Common myeloid progenitor, CD34-positive (primary cell): ENCODE results near the gene AUTS2.
"Not testable (repeated sequence)": the region's sequence is repeated elsewhere in the genome, so short reads cannot be mapped to it uniquely, and the experiment has no call there.

Source experiments
- CTCF ChIA-PET: fragments of 350-600 bp; sonication (Branson Sonifier 250); formaldehyde crosslinking; loops from one replicate; lab custom pipeline; 2021; ENCODE audit warnings: antibody characterized with exemption; lab: Charles Lee
- POLR2A ChIA-PET: fragments of 350-600 bp; sonication (Branson Sonifier 250); formaldehyde crosslinking; loops from one replicate; lab custom pipeline; 2021; ENCODE audit warnings: antibody characterized with exemption; lab: Charles Lee
- DNase-seq, 3 donors: peaks; one replicate each; pipeline versions ENCODE4 v3.0.0 to v3.0.0-alpha.2; 2013
- H3K27ac ChIP-seq, 2 experiments: 1 replicate in 1 of 2; 2 replicates in 1 of 2; pipeline ENCODE4 v1.7.0; 2013; ENCODE audit warnings: inconsistent platforms in 2 of 2, low read length in 2 of 2, mild to moderate bottlenecking in 2 of 2, low read depth in 1 of 2, moderate library complexity in 1 of 2; ENCODE audit not compliant: severe bottlenecking in 2 of 2, insufficient read depth in 1 of 2, poor library complexity in 1 of 2
- H3K27me3 ChIP-seq, 5 experiments: replicated peaks in 2 of 5; 1 replicate in 3 of 5; 2 replicates in 2 of 5; pipeline versions ENCODE4 v1.6.1 to v1.7.0; 2013; ENCODE audit warnings: low read length in 4 of 5, mild to moderate bottlenecking in 2 of 5, moderate library complexity in 2 of 5, inconsistent platforms in 1 of 5; ENCODE audit not compliant: insufficient read depth in 5 of 5, control insufficient read depth in 4 of 5
- H3K36me3 ChIP-seq, 4 experiments: 1 replicate in 2 of 4; 2 replicates in 2 of 4; pipeline versions ENCODE4 v1.6.1 to v1.7.0; 2013; ENCODE audit warnings: low read length in 3 of 4, control low read depth in 1 of 4, mild to moderate bottlenecking in 1 of 4; ENCODE audit not compliant: control insufficient read depth in 4 of 4, insufficient read depth in 4 of 4
- H3K4me1 ChIP-seq, 4 experiments: 1 replicate in 3 of 4; 2 replicates in 1 of 4; pipeline versions ENCODE4 v1.6.1 to v1.7.1; 2013; ENCODE audit warnings: low read length in 3 of 4, mild to moderate bottlenecking in 3 of 4, control low read depth in 1 of 4, inconsistent platforms in 1 of 4, moderate library complexity in 1 of 4; ENCODE audit not compliant: control insufficient read depth in 4 of 4, insufficient read depth in 4 of 4; ENCODE audit errors: control extremely low read depth in 1 of 4
- H3K4me3 ChIP-seq, 7 experiments: 1 replicate in 4 of 7; 2 replicates in 3 of 7; pipeline versions ENCODE4 v1.5.1 to v1.7.0; 2013; ENCODE audit warnings: mild to moderate bottlenecking in 7 of 7, low read length in 6 of 7, moderate library complexity in 6 of 7, inconsistent platforms in 2 of 7, low read depth in 2 of 7, control low read depth in 1 of 7; ENCODE audit not compliant: insufficient read depth in 4 of 7, control insufficient read depth in 1 of 7; ENCODE audit errors: extremely low read depth in 1 of 7
- H3K9me3 ChIP-seq, 5 experiments: 1 replicate in 4 of 5; 2 replicates in 1 of 5; pipeline versions ENCODE4 v1.6.1 to v1.7.1; 2013; ENCODE audit warnings: low read length in 4 of 5, mild to moderate bottlenecking in 2 of 5, inconsistent platforms in 1 of 5, low read depth in 1 of 5, moderate library complexity in 1 of 5; ENCODE audit not compliant: control insufficient read depth in 4 of 5, insufficient read depth in 2 of 5; ENCODE audit errors: control extremely low read depth in 1 of 5
- WGBS: methylation state at CpG from one replicate; pipeline ENCODE4 v1.1.5; 2013; ENCODE audit not compliant: insufficient coverage; 5-methylcytosine and 5-hydroxymethylcytosine counted together

AUTS2 gene

GRCh38 chr7:70356085-70356786 is 758.0 kb downstream of the AUTS2 start:
- no peak for DNase-seq
- Histone ChIP-seq H3K9me3 (no peaks in the 10 kb centered on the region), H3K27me3 (no peaks in the 10 kb centered on the region), H3K4me1 (peaks cover 0 to under 1% (median 0%) of the 10 kb centered on the region in 4 experiments), H3K4me3 (no peak overlapping the region), H3K27ac (no peak overlapping the region), H3K36me3 (no peaks in the 10 kb centered on the region)
- no CpG with 5 or more reads among the region's 1 CpG for WGBS
- ChIA-PET CTCF (interaction anchor here (0.9 kb wide), 1 partner anchor 59 kb away, joined by 4 read pairs; no protein-coding TSS in a partner anchor), POLR2A (no interaction called here)

GRCh38 chr7:70356787-70357328 is 758.6 kb downstream of the AUTS2 start:
- Histone ChIP-seq H3K9me3 (no peaks in the 10 kb centered on the region), H3K27me3 (no peaks in the 10 kb centered on the region), H3K27ac (no peak overlapping the region), H3K36me3 (no peaks in the 10 kb centered on the region), H3K4me3 (no peak overlapping the region), H3K4me1 (peaks cover 1 to 6% (median 2%) of the 10 kb centered on the region in 4 experiments)
- DNase-seq, result no peak
- ChIA-PET CTCF (interaction anchor here (0.9 kb wide), 1 partner anchor 60 kb away, joined by 4 read pairs; no protein-coding TSS in a partner anchor), POLR2A (no interaction called here)
- WGBS, result 100% methylated on average over 5 of the region's 5 CpGs

- DNase-seq, result no peak
- H3K27ac ChIP-seq, result no peak overlapping the region
- no peaks in the 10 kb centered on the region for H3K27me3 ChIP-seq
- 100% methylated on average over 3 of the region's 4 CpGs for WGBS
- no peaks in the 10 kb centered on the region for H3K9me3 ChIP-seq
- H3K4me1 ChIP-seq, result peaks cover 5 to 19% (median 10%) of the 10 kb centered on the region in 4 experiments
- H3K36me3 ChIP-seq, result no peaks in the 10 kb centered on the region
- ChIA-PET CTCF (no interaction called here), POLR2A (no interaction called here)
- H3K4me3 ChIP-seq, result no peak overlapping the region
These were observed 762.3 kb downstream of the AUTS2 start for GRCh38 chr7:70360557-70360956.

DNA sequence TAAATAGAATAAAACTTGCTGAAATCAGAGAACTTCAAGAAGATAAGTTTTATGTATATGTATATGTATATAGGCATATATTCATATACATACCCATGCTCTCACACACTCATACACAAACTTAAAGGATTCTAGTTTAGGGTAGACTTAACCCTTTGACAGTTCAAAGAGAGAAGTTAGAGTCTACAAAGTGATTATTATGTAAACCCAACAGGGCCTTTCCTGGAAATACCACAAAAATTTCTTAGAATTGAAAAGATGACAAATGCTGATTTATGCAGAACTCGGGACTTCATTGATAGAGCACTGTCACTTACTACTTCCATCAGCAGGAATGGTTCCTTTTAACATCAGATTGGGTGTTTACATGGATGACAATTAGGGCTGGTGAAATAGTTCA is 763.5 kb downstream of the AUTS2 start:
- CTCF ChIA-PET, result no interaction called here
- no CpG with 5 or more reads among the region's 1 CpG for WGBS
- Histone ChIP-seq H3K4me3 (peak overlapping the region in 1 of 7 experiments; percentile 31), H3K36me3 (no peaks in the 10 kb centered on the region), H3K9me3 (no peaks in the 10 kb centered on the region), H3K27ac (no peak overlapping the region), H3K4me1 (peaks cover 5 to 19% (median 10%) of the 10 kb centered on the region in 4 experiments), H3K27me3 (no peaks in the 10 kb centered on the region)
- peak in 2 of 3 donors; percentile 8 to 10 for DNase-seq
- POLR2A ChIA-PET, result no interaction called here

- peaks cover 5 to 19% (median 10%) of the 10 kb centered on the region in 4 experiments for H3K4me1 ChIP-seq
- H3K27me3 ChIP-seq, H3K4me3 ChIP-seq, H3K9me3 ChIP-seq, CTCF ChIA-PET, H3K36me3 ChIP-seq, DNase-seq, POLR2A ChIA-PET, H3K27ac ChIP-seq: not testable (repeated sequence)
- no CpG with 5 or more reads among the region's 3 CpGs for WGBS
These were observed 766.1 kb downstream of the AUTS2 start for GRCh38 chr7:70364393-70364792.

DNA sequence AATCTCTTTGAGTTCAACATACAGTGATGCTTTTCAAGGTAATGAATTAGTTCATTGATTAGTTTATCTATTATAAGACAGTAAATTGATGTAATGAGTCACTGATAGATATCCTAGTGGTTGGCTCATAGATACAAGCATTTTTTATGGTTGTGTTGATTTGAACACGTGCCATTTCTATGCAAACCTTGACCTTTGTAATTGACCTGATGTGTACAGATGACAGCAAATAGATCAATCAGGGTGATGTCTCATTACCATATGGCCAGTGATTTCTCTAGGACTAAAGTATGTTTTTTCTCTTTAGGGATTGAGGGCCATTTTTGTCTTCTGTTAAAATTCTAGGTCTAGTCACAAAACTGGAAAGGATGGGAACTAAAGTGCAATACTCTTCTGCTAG is 773.4 kb downstream of the AUTS2 start:
- no peak overlapping the region for H3K27ac ChIP-seq
- no peaks in the 10 kb centered on the region for H3K27me3 ChIP-seq
- H3K9me3 ChIP-seq, result no peaks in the 10 kb centered on the region
- DNase-seq, result no peak
- ChIA-PET CTCF (no interaction called here), POLR2A (no interaction called here)
- no peaks in the 10 kb centered on the region for H3K4me1 ChIP-seq
- 100% methylated on average over 1 of the region's 1 CpG for WGBS
- H3K36me3 ChIP-seq, result no peaks in the 10 kb centered on the region
- H3K4me3 ChIP-seq, result no peak overlapping the region
